T-helper 22 cell (primary cell): Measurements from ENCODE around the gene SNTB2.
A peak's percentile ranks its signal among the peaks of the same experiment; 100 is the strongest.
"Not testable (repeated sequence)": the region's sequence is repeated elsewhere in the genome, so short reads cannot be mapped to it uniquely, and the experiment has no call there.

ENCODE experiments used
- DNase-seq: peaks from one replicate; pipeline ENCODE4 v3.0.0-alpha.2; 2020; ENCODE audit warnings: low read depth

The SNTB2 gene

DNA sequence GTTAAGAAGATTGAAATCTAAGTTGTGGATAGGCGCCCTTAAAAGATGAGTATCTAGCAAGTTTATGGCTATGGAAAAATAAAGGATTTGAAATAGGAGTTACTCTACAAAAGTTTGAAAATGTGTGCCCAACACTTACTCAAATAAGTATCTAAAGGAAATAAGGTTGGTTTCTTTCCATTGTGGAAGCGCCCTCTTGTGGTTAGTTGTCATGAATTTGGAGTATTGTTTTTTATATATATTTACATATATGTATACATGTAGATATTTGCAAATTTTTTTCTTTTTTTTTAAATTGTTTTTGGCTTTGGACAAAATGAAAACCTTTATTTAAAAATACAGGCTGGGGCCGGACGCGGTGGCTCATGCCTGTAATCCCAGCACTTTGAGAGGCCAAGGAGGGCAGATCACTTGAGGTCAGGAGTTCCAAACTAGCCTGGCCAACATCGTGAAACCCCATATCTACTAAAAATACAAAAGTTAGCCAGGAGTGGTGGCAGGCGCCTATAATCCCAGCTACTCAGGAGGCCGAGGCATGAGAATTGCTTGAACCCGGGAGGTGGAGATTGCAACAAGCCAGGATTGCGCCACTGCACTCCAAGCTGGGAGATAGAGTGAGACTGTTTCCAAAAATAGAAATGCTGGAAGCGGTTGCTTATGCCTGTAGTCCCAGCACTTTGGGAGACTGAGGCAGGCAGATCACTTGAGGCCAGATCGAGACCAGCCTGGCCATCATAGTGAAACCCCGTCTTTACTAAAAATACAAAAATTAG is 100.2 kb downstream of the SNTB2 start:
- DNase-seq = no peak

DNA sequence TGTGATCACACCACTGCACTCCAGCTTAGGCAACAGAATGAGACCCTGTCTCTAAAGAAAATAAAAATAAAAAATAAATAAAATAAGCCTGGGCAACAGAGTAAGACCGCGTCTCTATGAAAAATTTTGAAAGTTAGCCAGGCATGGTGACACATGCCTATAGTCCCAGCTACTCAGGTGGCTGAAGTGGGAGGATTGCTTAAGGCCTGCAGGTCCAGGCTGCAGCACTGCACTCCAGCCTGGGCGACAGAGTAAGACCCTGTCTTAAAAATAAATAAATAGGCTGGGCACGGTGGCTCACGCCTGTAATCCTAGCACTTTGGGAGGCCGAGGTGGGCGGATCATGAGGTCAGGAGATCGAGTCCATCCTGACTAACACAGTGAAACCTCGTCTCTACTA is 104.7 kb downstream of the SNTB2 start:
- DNase-seq = not testable (repeated sequence)

DNA sequence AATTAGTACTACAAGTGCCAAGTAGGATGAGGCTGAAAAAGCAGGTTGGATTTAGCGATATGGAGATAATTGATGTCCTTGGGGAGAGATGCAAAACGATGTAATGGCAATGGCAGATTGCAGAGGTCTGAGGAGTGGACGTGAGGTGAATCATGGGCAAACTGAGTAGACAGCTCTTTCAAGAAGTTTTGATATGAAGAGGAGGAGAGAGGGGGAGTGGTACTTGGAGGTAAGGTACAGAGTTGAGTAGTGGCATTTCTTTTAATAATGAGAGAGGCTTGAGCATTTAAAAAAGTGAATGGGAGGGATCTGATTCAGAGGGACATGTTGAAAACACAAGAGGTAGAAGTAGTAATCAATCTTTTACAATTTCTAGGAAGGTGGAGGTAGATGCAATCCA is 106.4 kb downstream of the SNTB2 start:
- DNase-seq = no peak

DNA sequence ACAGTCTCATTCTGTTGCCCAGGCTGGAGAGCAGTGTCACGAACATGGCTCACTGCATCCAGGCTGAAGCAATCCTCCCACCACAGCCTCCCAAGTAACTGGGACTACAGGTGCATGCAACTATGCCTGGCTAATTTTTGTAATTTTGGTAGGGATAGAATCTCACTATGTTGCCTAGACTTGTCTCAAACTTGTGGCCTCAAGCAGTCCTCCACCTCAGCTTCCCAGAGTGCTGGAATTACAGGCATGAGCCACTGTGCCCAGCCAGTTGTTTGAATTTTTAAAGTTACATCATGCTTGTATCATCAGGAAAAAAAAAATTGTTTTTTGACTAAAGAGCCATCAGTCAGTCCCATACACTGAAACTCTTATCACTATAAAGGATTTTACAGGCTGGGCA is 107.1 kb downstream of the SNTB2 start:
- DNase-seq = no peak

DNA sequence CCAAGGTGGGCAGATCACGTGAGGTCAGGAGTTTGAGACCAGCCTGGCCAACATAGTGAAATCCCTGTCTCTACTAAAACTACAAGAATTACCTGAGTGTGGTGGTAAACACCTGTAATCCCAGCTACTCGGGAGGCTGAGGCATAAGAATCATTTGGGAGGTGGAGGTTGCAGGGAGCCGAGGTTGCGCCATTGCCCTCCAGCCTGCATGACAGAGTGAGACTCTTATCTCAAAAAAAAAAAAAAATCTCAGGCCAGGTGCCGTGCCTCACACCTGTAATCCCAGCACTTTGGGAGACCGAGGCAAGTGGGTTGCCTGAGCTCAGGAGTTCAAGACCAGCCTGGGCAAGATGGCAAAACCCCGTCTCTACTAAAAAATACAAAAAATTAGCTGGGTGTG is 109.8 kb downstream of the SNTB2 start:
- not testable (repeated sequence) for DNase-seq

DNA sequence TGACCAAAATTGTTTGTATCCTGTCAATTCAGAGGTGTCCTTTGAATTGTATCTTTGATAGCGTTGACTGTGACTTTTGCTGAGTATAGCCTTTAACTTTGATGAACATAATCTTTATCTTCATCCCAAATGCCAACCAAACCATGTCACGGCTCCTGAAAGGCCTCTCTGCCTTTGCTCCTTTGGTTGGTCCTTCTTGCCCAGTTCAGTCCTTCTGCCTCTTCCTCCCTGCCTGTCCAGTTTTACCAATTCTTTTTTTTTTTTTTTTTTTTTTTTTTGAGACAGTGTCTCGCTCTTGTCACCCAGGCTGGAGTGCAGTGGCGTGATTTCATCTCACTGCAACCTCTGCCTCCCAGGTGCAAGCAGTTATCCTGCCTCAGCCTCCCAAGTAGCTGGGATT is 111.3 kb downstream of the SNTB2 start:
- no peak for DNase-seq

DNA sequence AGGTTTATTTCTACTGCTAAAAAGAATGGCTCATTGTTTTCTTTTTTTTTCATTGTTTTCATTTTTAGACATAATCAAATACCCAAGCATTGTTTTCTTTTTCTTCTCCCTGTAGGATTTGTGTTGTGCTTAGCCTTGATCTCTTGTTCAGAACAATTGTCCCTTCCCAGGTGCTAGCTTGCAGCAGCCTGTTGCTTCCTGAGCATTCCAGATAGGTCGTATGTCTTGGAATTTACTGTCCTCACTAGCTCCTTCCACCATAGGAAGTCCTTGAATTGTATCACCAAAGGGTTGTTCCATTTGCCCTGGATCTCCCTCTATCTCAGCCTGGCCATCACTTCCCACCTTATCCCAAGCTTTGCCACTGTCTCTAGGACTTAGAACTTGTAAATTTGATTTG is 114.2 kb downstream of the SNTB2 start:
- no peak for DNase-seq

DNA sequence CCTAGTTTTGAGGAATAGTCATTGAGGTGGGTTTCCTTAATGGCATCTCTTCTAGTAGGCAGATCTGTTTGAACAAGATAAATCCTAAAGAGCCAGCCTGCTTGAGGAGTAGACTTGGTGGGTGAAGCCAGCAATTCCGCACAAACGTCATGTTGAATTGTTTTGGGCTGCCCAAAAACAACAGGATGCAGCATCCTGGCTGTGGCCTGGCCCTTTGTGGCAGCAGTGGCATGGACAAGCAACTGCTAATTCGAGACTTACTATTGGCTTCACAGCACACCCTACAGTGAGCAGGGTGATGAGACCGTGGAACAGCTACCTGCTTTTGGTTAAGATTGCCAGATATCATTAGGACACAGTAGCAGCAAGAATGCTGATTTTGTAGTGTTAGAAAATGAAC is 114.9 kb downstream of the SNTB2 start:
- DNase-seq = no peak

DNA sequence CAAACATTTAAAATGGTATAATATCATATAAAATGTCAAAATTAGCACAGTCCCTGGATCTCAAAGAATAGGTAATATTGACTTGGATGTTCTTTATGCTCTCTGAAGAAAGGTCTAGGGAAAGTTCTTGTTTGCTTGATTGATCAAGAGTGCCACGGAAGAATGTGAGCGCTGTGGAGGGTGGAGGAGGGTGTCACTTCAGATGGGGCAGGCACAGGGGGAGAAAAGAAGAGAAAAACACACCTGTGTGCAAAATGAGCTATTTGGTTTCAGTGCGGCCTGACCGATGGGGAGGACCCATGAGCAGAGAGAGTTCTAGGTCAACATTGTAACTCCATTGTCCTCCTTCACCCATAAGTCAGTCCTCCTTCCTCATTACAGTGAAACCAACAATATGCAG is 115.3 kb downstream of the SNTB2 start:
- no peak for DNase-seq

DNA sequence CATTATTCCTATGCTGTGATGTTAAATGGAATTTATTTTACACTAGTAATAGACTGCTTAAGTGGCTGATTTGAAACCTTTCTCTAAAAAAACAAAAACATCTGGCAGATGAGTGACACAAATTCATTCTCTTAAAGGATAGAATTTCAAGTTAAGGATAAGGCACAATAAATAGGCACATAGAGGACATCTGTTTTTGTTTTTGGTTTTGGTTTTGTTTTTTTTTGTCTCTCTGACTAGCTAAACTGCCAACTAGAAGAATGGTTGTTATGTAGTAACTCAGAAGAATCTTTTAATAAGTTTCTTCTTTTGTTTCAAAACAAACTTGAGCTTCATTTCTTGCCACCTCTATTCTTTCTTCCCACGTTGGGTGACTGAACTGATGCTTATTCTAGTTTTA is 119.1 kb downstream of the SNTB2 start:
- DNase-seq = no peak

DNA sequence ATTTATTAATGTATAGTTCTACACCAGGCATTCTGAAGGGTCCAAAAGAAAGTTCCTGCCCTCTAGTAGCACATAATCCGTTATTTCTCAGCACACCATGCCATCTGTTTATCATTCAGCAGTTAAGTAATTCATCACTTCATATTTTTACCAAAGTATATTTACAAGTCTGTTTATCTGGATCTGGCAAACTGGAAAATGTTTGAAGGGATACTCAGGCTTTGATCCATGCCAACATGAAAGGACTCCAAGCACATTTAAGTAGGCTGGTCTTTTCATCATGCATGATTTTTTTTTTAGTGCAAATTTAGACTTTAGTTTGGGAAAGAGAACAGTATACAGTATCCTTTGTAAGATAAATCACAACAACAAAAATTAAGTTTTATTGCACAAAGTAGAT is 120.1 kb downstream of the SNTB2 start:
- no peak for DNase-seq

DNA sequence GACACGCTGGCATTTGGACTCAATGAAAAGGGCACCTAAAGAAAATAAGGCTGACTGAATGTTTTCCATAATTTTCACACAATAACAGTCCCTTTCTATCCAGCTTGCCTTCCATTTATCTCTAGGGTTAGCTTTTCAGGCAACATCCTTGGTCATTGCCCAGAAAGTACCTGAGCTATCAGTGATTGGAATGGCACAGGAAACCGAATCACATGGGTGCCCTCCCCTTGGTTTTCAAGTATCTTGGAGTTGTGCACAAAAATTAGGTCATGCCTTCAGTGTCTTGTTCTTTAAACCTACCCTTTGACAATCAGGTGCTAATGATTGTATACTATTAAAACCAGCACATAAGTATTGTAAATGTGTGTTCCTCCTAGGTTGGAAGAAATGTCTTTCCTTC is 120.9 kb downstream of the SNTB2 start:
- no peak for DNase-seq

DNA sequence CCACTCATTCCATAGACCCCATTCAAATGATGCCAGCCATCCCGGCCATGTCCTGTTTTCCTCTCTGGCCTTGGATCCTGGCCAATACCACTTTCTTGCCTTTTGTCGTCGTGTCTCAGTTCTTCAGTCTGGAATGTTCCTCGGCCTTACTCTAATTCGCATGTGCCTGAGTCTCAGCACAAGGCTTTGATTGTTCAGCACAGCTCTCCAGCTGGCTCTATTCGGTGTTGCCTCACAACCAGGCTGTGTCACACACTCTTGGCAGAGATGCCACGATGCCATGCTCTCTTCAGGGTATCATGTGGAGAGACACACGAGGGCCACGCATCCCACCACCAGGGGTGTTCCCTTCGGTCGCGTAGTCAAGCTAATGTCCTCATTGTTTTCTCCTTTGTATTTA is 122.4 kb downstream of the SNTB2 start:
- no peak for DNase-seq

DNA sequence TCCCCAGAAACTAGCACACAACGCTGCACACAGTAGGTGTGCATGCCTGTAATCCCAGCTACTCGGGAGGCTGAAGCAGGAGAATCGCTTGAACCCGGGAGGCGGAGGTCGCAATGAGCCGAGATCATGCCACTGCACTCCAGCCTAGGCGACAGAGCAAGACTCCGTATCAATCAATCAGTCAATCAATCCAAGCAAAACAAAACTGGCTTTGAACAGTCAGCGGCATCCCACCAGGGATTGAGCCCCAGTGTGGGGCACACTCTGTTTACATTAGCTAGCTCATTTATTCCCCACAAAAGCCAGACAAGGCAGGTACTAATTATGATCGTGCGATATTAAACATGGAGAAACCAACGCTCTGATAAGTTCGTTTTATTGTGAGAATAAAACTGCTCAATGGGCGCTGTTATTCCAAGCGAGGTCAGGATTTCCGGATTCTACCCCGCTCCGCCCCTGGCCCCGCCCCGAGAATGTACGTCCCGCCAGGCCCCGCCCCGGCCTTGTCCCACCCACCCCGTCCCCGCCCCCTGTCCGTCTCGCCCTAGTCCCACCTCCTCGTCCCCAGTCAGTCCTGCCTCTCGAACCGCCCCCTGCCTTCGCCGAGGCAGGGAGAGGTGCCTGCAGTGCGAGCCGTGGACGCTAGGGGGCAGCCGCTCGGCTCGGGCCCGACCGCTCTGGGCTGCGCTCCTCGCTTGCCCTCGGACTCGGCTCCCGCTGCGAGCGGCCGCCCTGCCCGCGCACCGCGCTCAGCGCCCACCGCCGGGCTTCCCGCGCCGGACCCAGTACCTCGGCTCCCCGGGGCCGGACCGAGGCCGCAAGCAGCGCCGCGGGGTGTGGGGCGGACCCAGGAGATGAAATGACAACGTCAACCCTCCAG is 123.9 kb downstream of the SNTB2 start, which contains the start of gene VPS4A:
VPS4A (plus strand) TSS at position 698 of the 880 bp plus-strand sequence; CDS start at position 860, 162 bp downstream.
- DNase-seq = peak; percentile 93

DNA sequence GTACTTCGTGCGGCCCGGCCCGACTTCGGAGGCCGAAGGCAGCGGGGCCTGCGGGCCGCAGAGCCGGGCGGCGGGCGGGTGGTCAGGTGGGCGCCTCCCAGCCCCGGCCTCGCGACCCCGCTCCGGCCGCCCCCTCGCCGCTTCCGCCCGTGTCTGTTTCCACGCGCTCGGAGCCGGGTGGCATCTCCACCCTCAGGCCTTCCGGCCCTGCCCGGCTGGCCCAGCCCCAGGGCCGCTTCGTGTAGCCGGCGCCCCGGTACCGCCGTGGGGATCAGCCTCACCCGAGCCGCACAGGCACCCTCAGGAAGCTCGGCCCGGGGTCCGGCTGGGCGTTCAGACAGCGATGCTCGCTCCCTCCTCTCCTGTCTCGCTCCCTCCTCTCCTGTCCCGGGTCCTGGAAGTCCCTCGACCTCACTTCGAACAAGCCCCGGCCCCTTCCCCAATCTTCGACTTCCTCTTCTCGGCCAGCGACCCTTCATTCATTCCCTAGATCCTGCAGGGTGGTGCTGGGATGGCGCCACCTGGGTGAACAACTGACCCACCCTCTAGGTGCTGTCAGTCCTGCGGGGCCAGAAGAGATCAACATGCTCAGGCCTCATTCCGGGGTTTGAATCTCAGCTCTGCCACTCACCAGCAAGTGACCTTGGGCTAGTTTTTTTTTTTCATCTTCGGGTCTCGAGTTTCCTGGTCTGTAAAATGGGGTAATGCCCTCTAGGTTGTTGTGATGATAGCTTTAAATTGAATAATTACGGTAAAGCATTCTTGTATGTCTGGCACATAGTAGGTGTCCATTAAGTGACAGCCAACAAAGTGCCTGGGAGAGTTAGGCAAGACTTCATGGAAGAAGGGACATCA is 124.8 kb downstream of the SNTB2 start:
- DNase-seq = peak; percentile 9

DNA sequence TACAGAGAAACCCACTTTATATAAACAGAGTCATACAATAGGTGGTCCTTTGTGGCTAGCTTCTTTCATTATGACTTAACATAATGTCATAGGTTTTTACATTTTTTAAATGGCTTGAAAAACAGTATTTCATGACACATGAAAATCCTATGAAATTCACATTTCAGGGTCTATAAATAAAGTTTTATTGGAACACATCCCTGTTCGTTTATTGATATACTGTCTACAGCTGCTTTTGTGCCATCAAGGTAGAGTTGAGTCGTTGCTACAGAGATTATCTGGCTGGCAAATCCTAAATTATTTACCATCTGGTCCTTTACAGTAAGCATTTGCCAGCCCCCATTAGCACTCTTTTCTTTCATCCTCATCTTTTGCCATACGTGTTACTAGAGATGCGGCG is 126.5 kb downstream of the SNTB2 start:
- no peak for DNase-seq

DNA sequence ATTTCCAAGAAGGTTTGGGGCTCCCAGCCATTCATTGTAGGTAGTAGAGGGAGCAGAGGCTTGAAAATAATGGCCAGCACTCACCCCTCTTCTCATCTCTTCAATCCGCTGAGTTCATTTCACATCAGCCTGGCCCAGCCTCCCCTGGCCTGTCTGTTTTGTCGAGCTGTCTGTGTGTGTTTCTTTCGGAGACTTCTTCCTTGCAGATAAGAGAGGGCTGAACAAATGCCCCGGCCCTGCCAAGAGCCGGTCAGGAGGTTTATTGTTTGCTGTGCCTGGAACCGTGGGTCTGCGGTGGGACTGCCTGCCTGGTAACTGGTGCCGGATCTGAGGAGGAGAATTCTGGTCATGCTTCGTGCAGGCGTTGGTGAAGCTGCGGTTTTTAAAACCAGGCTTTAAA is 127.6 kb downstream of the SNTB2 start:
- no peak for DNase-seq

DNA sequence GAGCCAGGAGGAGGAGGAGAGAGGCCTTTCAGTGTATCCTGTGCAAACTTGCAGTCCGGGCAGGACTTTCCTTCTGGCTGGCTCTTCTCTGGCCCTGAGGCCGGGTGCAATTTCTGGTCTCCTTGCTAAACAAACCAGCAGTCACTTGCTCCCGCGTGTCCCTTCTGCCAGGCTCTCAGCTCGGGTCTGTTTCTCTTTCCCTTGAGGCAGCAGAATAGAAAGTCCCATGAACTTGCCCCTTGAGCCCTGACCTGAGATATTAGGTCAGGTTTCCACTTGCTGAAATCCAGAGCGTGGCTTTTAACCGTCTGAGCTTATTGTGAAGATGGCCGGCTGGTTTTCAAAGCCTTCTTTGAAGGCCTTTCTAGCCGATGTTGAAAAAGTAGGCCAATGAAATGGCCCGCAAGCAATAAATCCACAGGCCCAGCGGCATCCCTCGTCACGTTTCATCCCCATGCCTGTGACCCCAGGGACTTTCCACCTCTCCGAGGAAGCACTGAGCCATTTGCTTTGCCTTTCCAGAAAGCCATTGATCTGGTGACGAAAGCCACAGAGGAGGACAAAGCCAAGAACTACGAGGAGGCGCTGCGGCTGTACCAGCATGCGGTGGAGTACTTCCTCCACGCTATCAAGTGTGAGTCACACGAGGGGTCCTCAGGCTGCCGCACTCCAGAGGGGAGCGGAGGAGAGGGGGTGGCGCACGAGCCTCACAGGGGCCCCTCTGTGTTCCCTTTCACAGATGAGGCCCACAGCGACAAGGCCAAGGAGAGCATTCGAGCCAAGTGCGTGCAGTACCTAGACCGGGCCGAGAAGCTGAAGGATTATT is 128.7 kb downstream of the SNTB2 start:
- no peak for DNase-seq

DNA sequence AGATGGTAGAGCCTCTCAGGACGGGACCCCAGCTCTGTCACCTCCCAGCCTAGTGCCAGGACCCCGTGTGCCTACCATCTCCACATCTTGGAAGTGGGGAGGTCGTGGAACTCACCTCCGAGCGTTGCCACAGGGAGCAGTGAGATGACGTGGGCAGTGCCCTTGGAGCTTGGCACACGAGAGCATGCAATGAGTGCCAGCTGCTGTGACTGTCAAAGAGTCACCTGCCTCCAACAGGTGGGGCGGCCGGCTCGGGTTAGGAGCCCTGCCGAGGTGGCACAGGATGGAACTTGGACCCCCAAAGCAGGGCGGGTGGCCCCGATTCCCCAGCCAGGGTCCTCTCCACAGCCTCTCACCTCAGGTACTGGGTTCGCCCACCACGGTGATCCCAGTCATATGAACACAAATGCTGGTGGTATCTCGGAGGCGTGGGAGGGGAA is 129.7 kb downstream of the SNTB2 start:
- no peak for DNase-seq

DNA sequence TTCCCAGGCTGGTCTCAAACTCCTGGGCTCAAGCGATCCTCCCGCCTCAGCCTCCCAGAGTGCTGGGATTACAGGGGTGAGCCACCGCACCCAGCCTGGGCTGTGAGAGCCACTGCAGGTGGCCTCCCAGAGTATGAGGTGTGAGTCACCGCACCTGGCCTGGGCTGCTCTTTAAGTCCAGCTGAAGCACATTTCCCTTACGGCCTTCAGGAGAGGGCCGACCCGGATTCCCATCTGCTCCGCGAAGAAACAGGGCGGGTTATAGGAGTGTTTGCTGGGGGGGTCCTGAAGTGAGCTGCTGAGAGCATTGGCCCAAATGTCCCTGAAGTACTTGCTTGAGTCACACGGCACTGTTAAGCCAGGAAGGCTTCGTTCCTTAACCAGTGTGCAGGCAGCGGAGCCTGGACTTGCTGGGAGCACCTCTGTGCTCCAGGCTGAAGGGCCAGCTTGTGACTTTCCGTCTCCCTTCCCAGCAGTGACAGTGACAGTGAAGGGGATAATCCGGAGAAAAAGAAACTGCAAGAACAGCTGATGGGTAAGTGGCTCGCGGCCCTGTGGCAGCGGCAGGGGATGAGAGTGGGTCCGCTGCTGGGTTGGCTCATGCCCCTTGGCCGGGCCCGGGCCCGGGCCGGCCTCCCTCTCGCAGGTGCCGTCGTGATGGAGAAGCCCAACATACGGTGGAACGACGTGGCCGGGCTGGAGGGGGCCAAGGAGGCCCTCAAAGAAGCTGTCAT is 131.4 kb downstream of the SNTB2 start:
- no peak for DNase-seq

DNA sequence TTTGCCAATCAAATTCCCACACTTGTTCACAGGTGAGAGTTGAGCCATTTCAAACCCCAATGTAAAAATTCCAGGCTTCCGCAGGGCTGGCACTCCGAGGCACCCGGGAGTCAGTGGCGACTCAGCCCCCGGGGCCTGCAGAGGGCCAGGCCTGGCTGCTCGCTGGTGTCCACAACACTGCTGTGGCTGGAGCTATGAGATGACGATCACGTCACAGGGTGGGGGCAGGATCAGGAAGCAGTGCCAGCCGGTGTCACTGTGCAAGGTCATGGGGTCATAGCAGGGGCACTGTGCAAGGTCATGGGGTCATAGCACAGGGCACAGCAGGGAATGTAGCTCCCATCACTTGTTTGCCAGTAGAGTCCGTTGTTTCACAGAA is 131.9 kb downstream of the SNTB2 start:
- DNase-seq = no peak
